KG1 (cell line): ENCODE measurements around the gene SKP1.

Source experiments
- DNase-seq: peaks from one replicate; lab custom pipeline; 2025; lab: John Stamatoyannopoulos, UW

SKP1 gene

DNA sequence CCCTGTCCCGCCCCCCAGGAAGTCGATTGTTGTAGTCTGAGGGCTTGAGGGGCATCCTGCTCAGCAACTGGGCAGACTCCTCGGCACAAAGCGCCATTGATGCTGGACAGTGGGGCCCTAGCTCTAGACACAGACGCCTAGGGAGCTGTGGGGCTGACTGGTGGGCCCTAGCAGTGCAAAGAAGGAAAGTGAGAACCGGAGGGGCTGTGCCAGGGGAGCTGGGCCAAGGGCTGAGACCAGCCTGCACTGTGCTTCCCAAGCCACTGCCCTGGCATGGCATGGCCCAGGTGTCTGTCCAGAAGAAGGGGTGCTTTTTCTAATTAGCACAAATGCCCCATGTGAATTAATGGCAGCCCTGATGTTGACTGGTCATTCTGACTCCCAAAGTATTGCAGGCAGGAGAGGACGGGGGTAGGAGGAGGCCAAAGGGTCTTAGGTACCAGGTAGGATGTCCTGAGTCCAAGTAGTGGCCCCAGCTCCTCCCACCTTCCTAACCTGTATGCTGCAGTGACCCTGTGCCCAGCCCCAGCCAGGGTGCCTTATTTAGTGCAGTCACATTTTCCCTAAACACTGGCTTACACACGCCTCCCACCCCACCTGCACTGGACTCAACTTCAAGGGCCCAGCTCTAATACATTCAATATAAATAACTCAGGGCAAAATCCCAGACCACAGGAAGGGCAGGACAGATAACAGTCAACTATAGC, 46.4 kb downstream of the SKP1 start:
- DNase-seq = no peak

DNA sequence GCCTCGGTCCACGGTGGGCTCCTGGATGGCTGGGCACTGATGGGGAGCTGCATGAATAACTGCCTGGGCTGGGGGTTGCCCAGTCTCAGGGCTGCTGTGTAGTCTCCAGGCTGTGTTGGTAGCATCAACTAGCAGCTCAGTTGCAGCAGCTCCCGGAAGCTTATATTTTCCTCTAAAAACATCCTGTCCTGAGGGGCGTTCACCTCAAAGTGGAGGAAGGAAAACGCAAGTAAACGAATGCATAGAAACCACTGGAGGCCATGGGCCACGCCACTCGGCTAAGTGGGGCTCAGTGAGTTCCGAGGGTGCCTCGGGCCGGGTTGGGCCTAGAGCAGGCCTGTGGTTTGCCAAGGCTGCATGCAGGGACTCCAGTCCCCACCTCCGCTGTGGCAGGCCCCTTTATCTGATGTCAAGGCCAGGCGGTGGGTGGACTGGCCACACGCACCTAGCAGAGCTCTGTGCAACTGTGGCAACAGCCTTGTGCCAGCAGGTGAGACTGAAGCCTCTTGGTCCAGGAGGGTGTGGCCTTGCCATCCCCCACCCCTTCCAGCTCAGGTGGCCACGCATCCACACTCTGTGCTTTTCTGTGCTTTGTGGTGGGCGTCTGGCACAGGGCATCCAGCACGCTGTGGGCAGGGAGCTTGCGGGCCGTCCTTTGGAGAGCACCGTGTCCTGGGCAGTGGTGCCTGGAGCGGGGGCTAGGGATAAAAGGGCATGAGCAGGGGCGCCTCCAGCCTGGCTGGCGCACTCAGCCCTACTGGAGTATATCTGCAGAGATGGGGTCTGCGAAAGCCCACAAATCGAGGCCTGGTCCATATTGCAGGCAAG, 47.1 kb downstream of the SKP1 start:
- DNase-seq = no peak

DNA sequence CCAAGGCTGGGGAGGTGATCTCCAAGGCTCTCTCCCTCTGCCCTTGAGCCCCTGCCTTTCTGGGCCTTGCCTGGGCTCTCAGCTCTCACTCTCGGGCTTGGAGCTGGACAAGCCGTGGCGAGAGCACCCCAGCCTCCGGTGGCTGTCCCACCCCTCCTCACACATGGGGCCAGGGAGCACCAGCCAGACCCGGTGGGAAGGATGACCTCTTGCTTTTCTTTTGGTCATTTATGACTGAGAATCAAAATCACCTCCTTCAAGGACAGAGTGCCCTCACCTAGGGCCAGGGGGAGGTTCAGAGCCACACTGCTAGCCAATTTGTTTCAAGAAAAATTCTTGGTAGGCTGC, 48.1 kb downstream of the SKP1 start:
- no peak for DNase-seq

DNA sequence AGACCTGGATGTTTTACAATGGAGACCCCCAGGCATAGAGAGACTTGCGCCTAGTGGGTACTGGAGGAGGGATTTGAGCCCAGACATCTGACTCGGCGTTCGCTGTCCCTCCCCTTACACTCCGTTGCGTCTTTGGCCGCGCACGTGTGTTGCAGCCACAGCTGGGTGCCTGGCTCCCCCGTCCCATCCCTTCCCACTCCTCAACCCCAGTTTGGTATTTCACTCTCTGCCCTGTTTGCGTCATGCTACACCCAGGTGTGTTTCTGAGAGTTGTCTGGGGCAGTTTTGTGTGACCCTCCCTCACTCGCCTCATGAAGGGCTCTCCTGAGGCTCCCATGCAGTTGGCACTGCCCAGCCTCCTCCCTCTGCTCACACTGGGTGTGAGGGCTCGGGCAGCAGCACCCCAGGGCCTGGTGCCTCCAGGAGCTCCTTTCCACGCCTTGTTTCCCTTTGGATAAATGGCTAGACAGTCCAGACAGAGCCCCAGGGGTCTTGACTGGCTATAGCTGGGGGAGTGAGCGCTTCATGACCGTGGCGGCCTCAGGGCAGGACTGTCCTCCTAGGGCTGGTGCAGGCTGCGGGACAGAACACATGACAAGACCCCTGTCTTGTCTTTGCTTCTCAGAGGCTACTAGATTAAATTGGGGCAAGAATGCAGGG, 48.6 kb downstream of the SKP1 start:
- DNase-seq = no peak

DNA sequence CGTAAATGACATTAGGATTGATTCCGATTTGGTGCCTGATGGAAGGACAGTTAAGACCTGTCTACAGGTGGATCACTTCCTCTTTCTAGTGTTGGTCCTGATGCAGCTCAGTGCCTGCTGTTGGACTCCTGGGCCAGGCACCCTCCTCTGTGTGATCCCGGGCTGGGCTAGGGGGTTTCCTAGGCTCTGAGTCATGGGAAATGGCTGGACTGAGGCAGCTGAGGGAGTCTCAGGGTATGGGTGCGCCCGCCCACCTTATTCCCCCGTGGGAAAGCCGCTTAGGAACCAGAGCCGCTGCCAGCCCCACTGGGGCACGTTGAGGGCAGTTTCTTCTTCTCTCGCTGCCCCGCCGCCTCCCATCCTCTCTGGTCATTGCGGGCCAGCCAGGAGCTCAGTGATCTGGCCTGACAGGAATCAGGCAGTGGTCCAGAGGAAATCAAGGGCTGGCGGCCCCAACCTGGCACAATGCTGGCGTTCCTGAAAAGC, 49.3 kb downstream of the SKP1 start:
- no peak for DNase-seq

DNA sequence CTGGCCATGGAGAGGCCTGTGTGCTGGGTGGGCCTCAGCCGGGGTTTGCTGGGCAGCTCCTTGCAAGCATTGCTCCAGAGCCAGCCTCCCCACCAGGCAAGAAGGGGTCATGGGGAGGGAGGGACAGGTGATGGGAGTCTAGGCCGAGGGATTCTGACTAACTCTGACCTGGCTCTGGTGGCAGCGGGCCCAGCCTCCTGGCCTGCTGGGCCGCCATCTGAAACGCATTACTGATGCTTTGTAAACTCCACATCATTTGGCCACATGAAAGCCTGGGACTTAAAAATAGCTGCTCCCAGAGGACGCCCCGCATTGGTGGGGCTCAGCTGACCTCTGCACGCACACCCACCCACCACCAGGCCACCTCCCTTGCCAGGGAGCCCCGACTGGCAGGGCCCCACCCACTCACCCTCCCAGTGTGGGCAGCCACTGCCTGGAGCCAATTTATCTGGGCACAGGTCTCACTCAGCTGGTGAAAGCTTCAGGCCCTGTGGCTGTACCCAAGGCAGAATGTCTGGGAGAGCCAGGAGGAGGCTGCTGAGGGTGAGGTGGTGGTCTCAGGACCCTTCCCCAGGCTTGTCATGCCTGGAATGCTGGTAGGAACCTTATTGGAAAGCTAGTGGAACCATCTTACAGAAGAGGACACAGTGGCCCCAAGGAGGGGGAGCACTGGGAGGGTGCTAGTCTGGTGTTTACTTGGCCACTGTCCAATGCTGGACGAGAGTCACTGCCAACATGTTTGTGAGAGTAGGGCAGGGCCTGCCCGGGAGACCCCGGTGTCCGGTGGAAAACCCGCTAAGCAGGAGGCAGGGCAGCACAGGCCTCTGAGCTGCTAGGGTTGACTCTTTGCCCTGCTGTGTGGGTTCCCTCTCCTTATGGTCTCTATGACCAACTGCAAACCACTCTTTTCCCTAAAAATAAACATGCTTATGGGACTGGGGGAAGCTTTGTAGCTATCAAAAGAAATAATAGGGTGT, 51.4 kb downstream of the SKP1 start:
- no peak for DNase-seq

DNA sequence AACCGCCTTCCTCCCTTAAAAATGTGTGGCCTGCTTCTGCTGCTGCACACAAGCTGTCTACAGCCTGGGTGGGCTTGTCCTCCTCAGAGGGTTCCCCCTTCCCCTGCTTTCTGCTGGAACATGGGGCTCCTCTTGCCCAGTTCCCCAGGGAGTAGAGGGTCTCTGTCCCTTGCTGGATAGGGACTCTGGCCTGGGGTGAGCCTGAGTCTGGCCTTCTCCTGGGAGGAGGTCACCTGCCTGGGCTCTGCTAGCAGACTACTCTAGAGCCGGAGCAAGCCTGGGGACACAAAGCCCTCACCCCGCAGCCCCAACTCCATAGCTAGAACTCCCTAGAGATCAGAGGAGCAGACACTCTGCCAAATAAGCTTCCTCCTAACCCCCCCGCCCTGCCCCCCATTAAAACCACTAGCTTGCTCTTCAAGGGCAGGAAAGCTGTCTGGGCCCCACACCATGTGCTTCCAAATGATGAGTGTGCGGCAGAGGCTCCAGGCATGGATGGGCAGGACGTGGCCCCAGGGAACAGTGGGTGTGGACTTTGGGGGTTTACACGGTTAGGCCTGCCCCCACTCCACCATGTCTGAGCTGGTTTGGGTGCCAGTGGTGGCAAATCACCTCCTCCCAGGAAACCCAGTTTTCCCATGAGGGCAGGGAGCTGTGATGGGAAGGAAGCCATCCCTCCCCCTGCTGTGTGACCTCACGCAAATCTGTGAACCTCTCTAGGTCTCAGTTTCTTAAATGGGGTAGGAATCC, 52.3 kb downstream of the SKP1 start:
- no peak for DNase-seq

DNA sequence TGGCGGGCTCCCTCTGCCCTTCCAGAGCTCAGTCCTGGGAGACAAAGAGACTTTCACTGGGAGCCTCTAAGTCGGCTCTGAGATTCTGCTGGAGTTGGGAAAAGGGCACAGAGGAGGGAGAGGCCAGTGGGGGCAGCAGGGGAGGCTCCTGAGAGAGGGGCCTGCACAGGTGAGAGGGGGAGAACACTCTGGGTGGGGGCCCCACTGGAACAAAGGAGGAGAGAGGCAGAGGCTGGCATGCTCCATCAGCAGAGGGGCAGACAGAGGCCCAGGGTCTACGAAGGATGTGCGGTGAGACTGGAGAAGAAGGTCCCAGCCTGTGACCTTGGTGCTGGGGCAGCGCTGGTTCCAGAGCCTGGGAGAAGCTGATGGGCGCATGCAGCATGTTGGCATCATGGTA, 53.4 kb downstream of the SKP1 start:
- DNase-seq = no peak

GRCh38 chr5:134122530-134122929, 54.2 kb downstream of the SKP1 start:
- no peak for DNase-seq

- DNase-seq = no peak
Measured at GRCh38 chr5:134120386-134121138, 56.2 kb downstream of the SKP1 start.

GRCh38 chr5:134119720-134120119, 57.0 kb downstream of the SKP1 start:
- DNase-seq = no peak

GRCh38 chr5:134118212-134118835, 58.4 kb downstream of the SKP1 start:
- no peak for DNase-seq

- DNase-seq = no peak
Measured at GRCh38 chr5:134116789-134117761, 59.7 kb downstream of the SKP1 start.

DNA sequence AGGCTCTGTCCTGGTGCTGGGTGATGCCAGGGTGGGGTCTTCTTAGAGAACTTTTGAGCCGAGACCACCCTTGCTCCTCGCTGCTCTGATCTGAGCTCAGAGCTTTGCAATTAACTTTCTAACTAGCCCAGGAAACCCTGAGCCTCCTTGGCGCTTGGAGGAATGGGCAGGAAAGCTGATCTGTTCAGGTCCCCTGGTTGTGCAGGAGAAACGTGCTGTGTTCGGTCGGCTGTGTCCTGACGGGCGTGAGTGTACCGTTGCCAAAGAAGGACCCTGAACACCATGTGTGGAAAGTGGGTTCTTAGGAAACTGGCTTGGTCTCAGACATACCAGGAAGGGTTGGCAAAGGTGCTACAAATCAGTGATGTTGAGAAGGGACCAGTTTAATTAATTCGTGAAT, 60.5 kb downstream of the SKP1 start:
- DNase-seq = no peak

GRCh38 chr5:134115806-134116175, 61.0 kb downstream of the SKP1 start:
- DNase-seq = no peak

DNA sequence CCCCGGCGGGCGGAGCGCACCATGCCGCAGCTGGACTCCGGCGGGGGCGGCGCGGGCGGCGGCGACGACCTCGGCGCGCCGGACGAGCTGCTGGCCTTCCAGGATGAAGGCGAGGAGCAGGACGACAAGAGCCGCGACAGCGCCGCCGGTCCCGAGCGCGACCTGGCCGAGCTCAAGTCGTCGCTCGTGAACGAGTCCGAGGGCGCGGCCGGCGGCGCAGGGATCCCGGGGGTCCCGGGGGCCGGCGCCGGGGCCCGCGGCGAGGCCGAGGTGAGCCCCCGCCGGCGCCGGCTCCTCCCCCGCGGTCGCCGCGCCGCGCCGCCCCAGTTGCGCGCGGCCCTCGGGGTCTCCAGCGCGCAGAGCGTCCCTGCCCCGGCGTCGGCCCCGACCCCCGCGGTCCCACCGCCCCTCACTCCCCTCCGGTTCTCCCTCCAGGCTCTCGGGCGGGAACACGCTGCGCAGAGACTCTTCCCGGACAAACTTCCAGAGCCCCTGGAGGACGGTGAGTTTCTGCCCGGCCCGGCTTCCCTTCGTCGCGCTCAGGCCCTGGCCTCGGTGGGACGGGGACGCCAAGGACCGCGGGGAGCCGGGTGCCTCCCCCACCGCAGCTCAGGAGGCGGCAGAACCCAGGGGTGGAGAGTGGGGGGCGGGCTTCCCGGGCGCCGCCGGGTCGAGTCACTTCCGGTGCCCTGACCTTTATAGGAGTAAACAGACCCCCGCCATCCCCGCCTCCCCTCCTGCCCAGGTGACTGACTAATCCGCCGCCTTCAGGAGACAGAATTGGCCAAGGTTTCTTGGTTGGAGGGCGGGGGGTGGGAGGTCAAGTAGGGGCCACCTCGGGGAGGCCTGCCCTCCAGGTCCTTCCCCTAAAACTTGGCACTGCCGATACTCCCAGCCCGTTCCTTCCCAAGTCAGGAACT, 61.6 kb downstream of the SKP1 start:
- no peak for DNase-seq
